Central memory CD8-positive, alpha-beta T cell (primary cell): ENCODE data around the gene KRTAP19-1.

Experiments
- ATAC-seq: fragments of 150-1000 bp; cut with Tn5 transposase; replicated peaks from 2 replicates; pipeline ENCODE4 v1.10.0; 2022; ENCODE audit warnings: mild to moderate bottlenecking, moderate FRiP score, moderate number of reproducible peaks; ENCODE audit not compliant: poor library complexity, severe bottlenecking; ENCODE audit errors: extremely low read depth
- DNase-seq, 2 donors: peaks; one replicate each; pipeline ENCODE4 v3.0.0; 2021; ENCODE audit warnings: low spot score in 2 of 2
- H3K27ac Mint-ChIP-seq: one replicate; pipeline ENCODE4 v1.8.0; 2022; ENCODE audit warnings: low read depth, mild to moderate bottlenecking, moderate library complexity, mixed read lengths
- H3K27me3 Mint-ChIP-seq: one replicate; pipeline ENCODE4 v1.8.0; 2022; ENCODE audit warnings: mixed read lengths
- H3K36me3 Mint-ChIP-seq: one replicate; pipeline ENCODE4 v1.8.0; 2022; ENCODE audit warnings: mild to moderate bottlenecking, moderate library complexity, mixed read lengths; ENCODE audit not compliant: insufficient read depth
- H3K4me1 Mint-ChIP-seq: one replicate; pipeline ENCODE4 v1.8.0; 2022; ENCODE audit warnings: mixed read lengths
- H3K4me3 Mint-ChIP-seq: one replicate; pipeline ENCODE4 v1.8.0; 2022; ENCODE audit warnings: mild to moderate bottlenecking, moderate library complexity, mixed read lengths
- H3K9me3 Mint-ChIP-seq: one replicate; pipeline ENCODE4 v1.8.0; 2022; ENCODE audit warnings: mixed read lengths

Gene KRTAP19-1

GRCh38 chr21:30468900-30469714 is 11.1 kb downstream of the KRTAP19-1 start:
- Mint-ChIP-seq H3K27me3 (no peaks in the 10 kb centered on the region), H3K4me3 (no peak overlapping the region), H3K9me3 (peaks cover 4% of the 10 kb centered on the region), H3K4me1 (no peaks in the 10 kb centered on the region), H3K36me3 (peaks cover 2% of the 10 kb centered on the region), H3K27ac (no peak overlapping the region)
- ATAC-seq, result no peak
- no peak for DNase-seq

- ATAC-seq, result no peak
- no peaks in the 10 kb centered on the region for H3K27me3 Mint-ChIP-seq
Measured at GRCh38 chr21:30463713-30464112, 16.5 kb downstream of the KRTAP19-1 start.

GRCh38 chr21:30448514-30448913 is 31.7 kb downstream of the KRTAP19-1 start:
- DNase-seq, result no peak
- no peak for ATAC-seq
- Mint-ChIP-seq H3K4me1 (no peaks in the 10 kb centered on the region), H3K4me3 (no peak overlapping the region), H3K27ac (no peak overlapping the region), H3K36me3 (no peaks in the 10 kb centered on the region), H3K9me3 (peaks cover 8% of the 10 kb centered on the region), H3K27me3 (no peaks in the 10 kb centered on the region)

More at GRCh38 chr21:30463713-30464112, 16.5 kb downstream of the KRTAP19-1 start:
- no peak overlapping the region for H3K27ac Mint-ChIP-seq
- no peaks in the 10 kb centered on the region for H3K36me3 Mint-ChIP-seq
- H3K4me3 Mint-ChIP-seq, result no peak overlapping the region
- peaks cover 5% of the 10 kb centered on the region for H3K9me3 Mint-ChIP-seq
- DNase-seq, result no peak
- no peaks in the 10 kb centered on the region for H3K4me1 Mint-ChIP-seq

GRCh38 chr21:30447056-30447455 is 33.1 kb downstream of the KRTAP19-1 start:
- Mint-ChIP-seq H3K27me3 (no peaks in the 10 kb centered on the region), H3K4me3 (no peak overlapping the region), H3K27ac (no peak overlapping the region), H3K36me3 (no peaks in the 10 kb centered on the region), H3K4me1 (no peaks in the 10 kb centered on the region), H3K9me3 (peaks cover 8% of the 10 kb centered on the region)
- DNase-seq (no peak), ATAC-seq (no peak)

GRCh38 chr21:30444204-30444603 is 36.0 kb downstream of the KRTAP19-1 start:
- H3K9me3 Mint-ChIP-seq, result peaks cover 15% of the 10 kb centered on the region
- peaks cover 2% of the 10 kb centered on the region for H3K36me3 Mint-ChIP-seq
- DNase-seq, result no peak
- H3K27ac Mint-ChIP-seq, result no peak overlapping the region
- ATAC-seq, result no peak
- no peaks in the 10 kb centered on the region for H3K4me1 Mint-ChIP-seq
- H3K4me3 Mint-ChIP-seq, result no peak overlapping the region
- H3K27me3 Mint-ChIP-seq, result no peaks in the 10 kb centered on the region

GRCh38 chr21:30443226-30443625 is 36.9 kb downstream of the KRTAP19-1 start:
- DNase-seq, result no peak
- Mint-ChIP-seq H3K27ac (no peak overlapping the region), H3K9me3 (peaks cover 14% of the 10 kb centered on the region), H3K27me3 (no peaks in the 10 kb centered on the region), H3K36me3 (peaks cover 2% of the 10 kb centered on the region), H3K4me3 (no peak overlapping the region), H3K4me1 (no peaks in the 10 kb centered on the region)
- no peak for ATAC-seq

GRCh38 chr21:30439975-30440374 is 40.2 kb downstream of the KRTAP19-1 start, which contains the start of gene KRTAP15-1:
Gene KRTAP15-1 (plus strand): TSS chr21:30440275. CDS start chr21:30440328, 53 bp downstream.
- H3K27ac Mint-ChIP-seq, result no peak within 1 kb of the TSS
- DNase-seq (no peak), ATAC-seq (no peak)
- no peak within 1 kb of the TSS for H3K4me3 Mint-ChIP-seq
- H3K9me3 Mint-ChIP-seq, result peaks cover 20% of the 10 kb centered on the region
- H3K4me1 Mint-ChIP-seq, result no peaks in the 10 kb centered on the region
- no peaks in the 10 kb centered on the region for H3K27me3 Mint-ChIP-seq
- H3K36me3 Mint-ChIP-seq, result peaks cover 2% of the 10 kb centered on the region

GRCh38 chr21:30437010-30437565 is 43.1 kb downstream of the KRTAP19-1 start:
- no peak for DNase-seq
- peaks cover 20% of the 10 kb centered on the region for H3K9me3 Mint-ChIP-seq
- no peak overlapping the region for H3K4me3 Mint-ChIP-seq
- no peak overlapping the region for H3K27ac Mint-ChIP-seq
- H3K27me3 Mint-ChIP-seq, result no peaks in the 10 kb centered on the region
- H3K36me3 Mint-ChIP-seq, result peaks cover 2% of the 10 kb centered on the region
- ATAC-seq, result no peak
- no peaks in the 10 kb centered on the region for H3K4me1 Mint-ChIP-seq

- no peak for DNase-seq
- H3K4me1 Mint-ChIP-seq, result no peaks in the 10 kb centered on the region
- no peaks in the 10 kb centered on the region for H3K27me3 Mint-ChIP-seq
- no peaks in the 10 kb centered on the region for H3K36me3 Mint-ChIP-seq
- peaks cover 16% of the 10 kb centered on the region for H3K9me3 Mint-ChIP-seq
- no peak overlapping the region for H3K4me3 Mint-ChIP-seq
- no peak for ATAC-seq
- no peak overlapping the region for H3K27ac Mint-ChIP-seq
Measured at GRCh38 chr21:30434033-30434631, 46.0 kb downstream of the KRTAP19-1 start.

- no peaks in the 10 kb centered on the region for H3K4me1 Mint-ChIP-seq
- H3K4me3 Mint-ChIP-seq, result no peak within 1 kb of the TSS
- H3K27me3 Mint-ChIP-seq, result no peaks in the 10 kb centered on the region
- ATAC-seq (no peak), DNase-seq (no peak)
- no peaks in the 10 kb centered on the region for H3K36me3 Mint-ChIP-seq
- H3K9me3 Mint-ChIP-seq, result peaks cover 17% of the 10 kb centered on the region
- no peak within 1 kb of the TSS for H3K27ac Mint-ChIP-seq
Measured at GRCh38 chr21:30430170-30430655, 50.0 kb downstream of the KRTAP19-1 start, which contains the start of gene KRTAP13-4. Gene KRTAP13-4 (plus strand): TSS chr21:30430220. CDS start chr21:30430276, 56 bp downstream.
